Liver (tissue), 9 donors: ENCODE measurements around the gene TMEM255B. TPM values are rescaled to one million over a fixed set of nuclear protein-coding genes. Genes with fewer than 3 reads are reported as not detected.

Experiments used
- DNase-seq: peaks from one replicate; pipeline ENCODE4 v3.0.0-alpha.2; 2017; ENCODE audit warnings: low spot score
- H3K27ac ChIP-seq, 2 donors: one replicate each; pipeline ENCODE4 v1.7.0; 2013; ENCODE audit warnings: inconsistent platforms in 2 of 2, low read length in 2 of 2, control low read depth in 1 of 2, low read depth in 1 of 2, mild to moderate bottlenecking in 1 of 2
- H3K27me3 ChIP-seq, 4 donors: one replicate each; pipeline versions ENCODE4 v1.6.1 to v1.7.0; 2013; ENCODE audit warnings: low read length in 3 of 4, inconsistent platforms in 1 of 4, mild to moderate bottlenecking in 1 of 4, moderate library complexity in 1 of 4; ENCODE audit not compliant: control insufficient read depth in 4 of 4, insufficient read depth in 4 of 4
- H3K36me3 ChIP-seq, 4 donors: one replicate each; pipeline versions ENCODE4 v1.6.1 to v1.7.0; 2013; ENCODE audit warnings: low read length in 3 of 4, mild to moderate bottlenecking in 3 of 4, low read depth in 1 of 4, moderate library complexity in 1 of 4; ENCODE audit not compliant: control insufficient read depth in 4 of 4, insufficient read depth in 3 of 4
- H3K4me1 ChIP-seq, 4 donors: one replicate each; pipeline versions ENCODE4 v1.6.1 to v1.7.0; 2013; ENCODE audit warnings: low read length in 3 of 4, mild to moderate bottlenecking in 3 of 4, moderate library complexity in 1 of 4; ENCODE audit not compliant: control insufficient read depth in 4 of 4, insufficient read depth in 4 of 4
- H3K4me3 ChIP-seq, 3 donors: one replicate each; pipeline versions ENCODE4 v1.6.1 to v1.7.0; 2013; ENCODE audit warnings: low read length in 3 of 3, control low read depth in 1 of 3, low read depth in 1 of 3, mild to moderate bottlenecking in 1 of 3
- H3K9ac ChIP-seq, 2 donors: one replicate each; pipeline ENCODE4 v1.7.0; 2013; ENCODE audit warnings: low read length in 2 of 2, mild to moderate bottlenecking in 2 of 2, moderate library complexity in 2 of 2, control low read depth in 1 of 2, low read depth in 1 of 2
- H3K9me3 ChIP-seq, 4 donors: one replicate each; pipeline versions ENCODE4 v1.6.1 to v1.7.0; 2013; ENCODE audit warnings: low read length in 3 of 4; ENCODE audit not compliant: control insufficient read depth in 4 of 4
- CTCF ChIP-seq: fragments of 150-350 bp; IDR thresholded peaks from 2 replicates; pipeline ENCODE4 v1.5.1; 2017; ENCODE audit warnings: improper control_type of control experiment, low read depth, low read length; ENCODE audit not compliant: missing input control
- EGR1 ChIP-seq, 2 donors: IDR thresholded peaks; 2 replicates each; pipeline ENCODE4 v1.6.1; 2016 to 2018; ENCODE audit warnings: antibody characterized with exemption in 2 of 2, low read depth in 2 of 2
- FOXA1 ChIP-seq: IDR thresholded peaks from 2 replicates; pipeline ENCODE4 v1.6.1; 2016; ENCODE audit warnings: antibody characterized with exemption
- FOXA2 ChIP-seq: IDR thresholded peaks from 2 replicates; pipeline ENCODE4 v1.6.1; 2016; ENCODE audit warnings: antibody characterized with exemption
- GABPA ChIP-seq, 2 donors: IDR thresholded peaks in 1 of 2; conservative IDR thresholded peaks in 1 of 2; 2 replicates each; pipeline ENCODE4 v1.6.1; 2016; ENCODE audit warnings: antibody characterized with exemption in 2 of 2, mild to moderate bottlenecking in 1 of 2, moderate library complexity in 1 of 2
- HNF4A ChIP-seq, 2 donors: conservative IDR thresholded peaks; 2 replicates each; pipeline ENCODE4 v1.6.1; 2016; ENCODE audit warnings: antibody characterized with exemption in 2 of 2, mild to moderate bottlenecking in 2 of 2
- HNF4G ChIP-seq: IDR thresholded peaks from 2 replicates; pipeline ENCODE4 v1.6.1; 2016; ENCODE audit warnings: antibody characterized with exemption
- JUND ChIP-seq, 2 donors: IDR thresholded peaks; 2 replicates each; pipeline ENCODE4 v1.6.1; 2016; ENCODE audit warnings: antibody characterized with exemption in 2 of 2
- MAX ChIP-seq: IDR thresholded peaks from 2 replicates; pipeline ENCODE4 v1.6.1; 2016; ENCODE audit warnings: antibody characterized with exemption
- RAD21 ChIP-seq, 2 donors: IDR thresholded peaks; 2 replicates each; pipeline ENCODE4 v1.6.1; 2016; ENCODE audit warnings: antibody characterized with exemption in 2 of 2, mild to moderate bottlenecking in 2 of 2
- REST ChIP-seq: IDR thresholded peaks from 2 replicates; pipeline ENCODE4 v1.6.1; 2016; ENCODE audit warnings: antibody characterized with exemption, mild to moderate bottlenecking
- SP1 ChIP-seq: IDR thresholded peaks from 2 replicates; pipeline ENCODE4 v1.6.1; 2018; ENCODE audit warnings: antibody characterized with exemption, mild to moderate bottlenecking
- TAF1 ChIP-seq: conservative IDR thresholded peaks from 2 replicates; pipeline ENCODE4 v1.6.1; 2016; ENCODE audit warnings: antibody characterized with exemption, mild to moderate bottlenecking
- ZBTB33 ChIP-seq: IDR thresholded peaks from 2 replicates; pipeline ENCODE4 v1.6.1; 2016; ENCODE audit warnings: antibody characterized with exemption
- WGBS: extraction: QIAGEN DNeasy Blood & Tissue Kit; methylation state at CpG from one replicate; pipeline ENCODE4 v1.1.7; 2013; 5-methylcytosine and 5-hydroxymethylcytosine counted together
- polyA plus RNA-seq, 2 donors: library from polyadenylated mRNA; stranded (reverse) in 1 of 2; unstranded in 1 of 2; fragments of 200-250 nt in 1 of 2; fragments of >200 nt in 1 of 2; fragmentation: Nextera tagmentation in 1 of 2; extraction: Ambion mirVana in 1 of 2; gene quantifications; one replicate each; pipeline versions ENCODE4 v1.2.1 to v1.2.3, GENCODE V29; 2013 to 2015
- total RNA-seq, 2 donors: library from RNA; depleted of rRNA; stranded (reverse); fragments of >200 nt; gene quantifications; one replicate each; pipeline ENCODE4 v1.2.3, GENCODE V29; 2014
- TF ChIP-seq, protein P1 (sequence below): IDR thresholded peaks from 2 replicates; pipeline ENCODE4 v1.6.1; 2016; ENCODE audit warnings: antibody characterized with exemption
- donor health status: healthy.
- donor health status: healthy.
- donor health status: healthy.
- donor health status: healthy.
- donor health status: healthy.

Gene TMEM255B
- total and polyA plus RNA-seq, 4 donors, result 0.37 to 8.6 (median 3.5) TPM

GRCh38 chr13:113860665-113861432 is 101.8 kb downstream of the TMEM255B start:
- no peak overlapping the region for H3K4me3 ChIP-seq
- DNase-seq, result no peak
- H3K4me1 ChIP-seq, result peaks cover 13 to 33% (median 19%) of the 10 kb centered on the region in 4 donors
- H3K27me3 ChIP-seq, result no peaks in the 10 kb centered on the region
- no peaks in the 10 kb centered on the region for H3K36me3 ChIP-seq
- TF ChIP-seq EGR1 (IDR thresholded peaks at IDR 0.05; ENCODE audit: low read depth in 2 of 2) (no peak), REST (no peak), ZBTB33 (no peak), FOXA2 (no peak), JUND (IDR thresholded peaks at IDR 0.05) (no peak), SP1 (no peak)
- TF ChIP-seq, protein P1, sequence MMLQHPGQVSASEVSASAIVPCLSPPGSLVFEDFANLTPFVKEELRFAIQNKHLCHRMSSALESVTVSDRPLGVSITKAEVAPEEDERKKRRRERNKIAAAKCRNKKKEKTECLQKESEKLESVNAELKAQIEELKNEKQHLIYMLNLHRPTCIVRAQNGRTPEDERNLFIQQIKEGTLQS, result no peak
- H3K9me3 ChIP-seq, result no peaks in the 10 kb centered on the region
- no peak overlapping the region for H3K9ac ChIP-seq
- 80% methylated on average over 15 of the region's 15 CpGs for WGBS
- H3K27ac ChIP-seq, result peak overlapping the region in 1 of 2 donors; percentile 33

GRCh38 chr13:113861433-113862030 is 102.5 kb downstream of the TMEM255B start:
- Histone ChIP-seq H3K27ac (no peak overlapping the region), H3K4me3 (no peak overlapping the region), H3K4me1 (peaks cover 11 to 28% (median 15%) of the 10 kb centered on the region in 4 donors), H3K9ac (no peak overlapping the region), H3K36me3 (no peaks in the 10 kb centered on the region), H3K9me3 (no peaks in the 10 kb centered on the region), H3K27me3 (no peaks in the 10 kb centered on the region)
- no peak for DNase-seq
- WGBS, result 70% methylated on average over 12 of the region's 12 CpGs
- TF ChIP-seq FOXA1, result no peak
- TF ChIP-seq HNF4A (conservative IDR thresholded peaks at IDR 0.05), result no peak
- no peak for TF ChIP-seq CTCF
- TF ChIP-seq MAX, result no peak
- no peak for TF ChIP-seq SP1
- TF ChIP-seq REST, result no peak
- no peak for TF ChIP-seq HNF4G
- no peak for TF ChIP-seq GABPA (IDR thresholded peaks at IDR 0.05 in 1 of 2, conservative IDR thresholded peaks at IDR 0.05 in 1 of 2)
- TF ChIP-seq, protein P1, result no peak
- TF ChIP-seq FOXA2, result no peak
- TF ChIP-seq RAD21 (IDR thresholded peaks at IDR 0.05), result no peak
- TF ChIP-seq TAF1, result no peak
- no peak for TF ChIP-seq ZBTB33
- TF ChIP-seq EGR1 (IDR thresholded peaks at IDR 0.05; ENCODE audit: low read depth in 2 of 2), result no peak
